Measurements from ENCODE around the gene RPL11.
"Not testable (repeated sequence)": the region's sequence is repeated elsewhere in the genome, so short reads cannot be mapped to it uniquely, and the experiment has no call there.

The RPL11 gene

DNA sequence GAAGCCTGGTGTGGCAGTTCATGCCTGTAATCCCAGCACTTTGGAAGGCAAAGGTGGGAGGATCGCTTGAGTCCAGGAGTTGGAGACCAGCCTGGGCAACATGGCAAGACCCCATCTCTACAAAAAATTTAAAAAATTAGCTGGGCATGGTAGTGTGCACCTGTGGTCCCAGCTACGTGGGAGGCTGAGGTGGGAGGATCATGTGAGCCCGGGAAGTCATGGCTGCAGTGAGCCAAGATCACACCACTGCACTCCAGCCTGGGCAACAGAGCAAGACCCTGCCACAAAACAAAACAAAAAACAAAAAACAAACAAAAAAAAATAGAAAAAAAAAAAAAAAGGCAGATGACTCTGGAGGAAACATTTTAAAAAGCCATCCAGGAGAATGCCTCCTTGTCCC is 3.9 kb upstream of the RPL11 start:
- DNase-seq: not testable (repeated sequence)

DNA sequence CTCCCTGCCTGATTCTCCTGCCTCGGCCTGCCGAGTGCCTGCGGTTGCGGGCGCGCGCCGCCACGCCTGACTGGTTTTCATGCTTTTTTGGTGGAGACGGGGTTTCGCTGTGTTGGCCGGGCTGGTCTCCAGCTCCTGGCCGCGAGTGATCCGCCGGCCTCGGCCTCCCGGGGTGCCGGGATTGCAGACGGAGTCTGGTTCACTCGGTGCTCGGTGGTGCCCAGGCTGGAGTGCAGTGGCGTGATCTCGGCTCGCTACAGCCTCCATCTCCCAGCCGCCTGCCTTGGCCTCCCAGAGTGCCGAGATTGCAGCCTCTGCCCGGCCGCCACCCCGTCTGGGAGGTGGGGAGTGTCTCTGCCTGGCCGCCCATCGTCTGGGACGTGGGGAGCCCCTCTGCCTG is 3.3 kb upstream of the RPL11 start:
- not testable (repeated sequence) for DNase-seq

DNA sequence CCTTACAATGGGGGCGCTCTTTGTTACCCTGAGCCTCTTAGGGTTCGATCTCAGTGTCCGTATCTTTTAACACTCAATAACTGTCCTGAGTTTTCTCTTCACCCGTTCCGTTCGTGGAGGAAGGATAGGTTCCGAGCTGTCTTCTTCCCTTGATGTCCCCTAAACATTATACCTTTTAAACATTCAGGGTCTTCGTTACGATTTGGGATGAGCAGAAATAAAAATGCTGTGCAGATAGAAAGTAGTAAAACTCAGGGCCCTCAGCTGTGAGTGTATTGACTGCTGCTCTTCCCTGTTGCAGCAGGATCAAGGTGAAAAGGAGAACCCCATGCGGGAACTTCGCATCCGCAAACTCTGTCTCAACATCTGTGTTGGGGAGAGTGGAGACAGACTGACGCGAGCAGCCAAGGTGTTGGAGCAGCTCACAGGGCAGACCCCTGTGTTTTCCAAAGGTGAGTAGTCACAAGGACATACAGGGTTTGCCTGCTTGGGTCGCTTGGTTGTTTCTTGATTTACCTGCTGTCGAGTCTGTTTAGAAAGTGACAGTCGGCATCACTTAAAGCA is 784 bp downstream of the RPL11 start:
- no peak for DNase-seq

GRCh38 chr1:23693599-23693998 is 2.0 kb downstream of the RPL11 start:
- no peak for DNase-seq

GRCh38 chr1:23694371-23694770 is 2.8 kb downstream of the RPL11 start:
- no peak for DNase-seq

- no peak for DNase-seq
Measured at GRCh38 chr1:23695667-23696066, 4.1 kb downstream of the RPL11 start.

GRCh38 chr1:23696335-23696989 is 4.9 kb downstream of the RPL11 start:
- DNase-seq: no peak

DNA sequence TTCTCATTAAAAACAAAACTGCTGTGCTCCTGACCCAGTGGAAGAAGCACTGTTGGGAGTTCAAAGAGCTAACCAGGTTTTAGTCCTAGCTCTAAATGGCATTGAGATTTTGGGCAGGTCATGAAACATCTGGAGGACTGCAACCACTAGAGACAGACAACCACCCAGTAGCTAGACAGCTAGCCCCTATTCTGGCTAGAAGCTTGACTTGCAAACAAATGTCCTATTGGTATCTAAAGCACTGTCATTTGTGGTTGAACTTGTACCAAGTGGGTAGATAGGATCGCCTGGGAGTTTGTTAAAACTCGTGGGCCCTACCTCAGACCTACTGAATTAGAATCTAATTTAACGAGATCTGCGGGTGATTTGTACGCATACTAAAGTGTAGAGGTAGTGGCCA is 6.9 kb downstream of the RPL11 start:
- no peak for DNase-seq

DNA sequence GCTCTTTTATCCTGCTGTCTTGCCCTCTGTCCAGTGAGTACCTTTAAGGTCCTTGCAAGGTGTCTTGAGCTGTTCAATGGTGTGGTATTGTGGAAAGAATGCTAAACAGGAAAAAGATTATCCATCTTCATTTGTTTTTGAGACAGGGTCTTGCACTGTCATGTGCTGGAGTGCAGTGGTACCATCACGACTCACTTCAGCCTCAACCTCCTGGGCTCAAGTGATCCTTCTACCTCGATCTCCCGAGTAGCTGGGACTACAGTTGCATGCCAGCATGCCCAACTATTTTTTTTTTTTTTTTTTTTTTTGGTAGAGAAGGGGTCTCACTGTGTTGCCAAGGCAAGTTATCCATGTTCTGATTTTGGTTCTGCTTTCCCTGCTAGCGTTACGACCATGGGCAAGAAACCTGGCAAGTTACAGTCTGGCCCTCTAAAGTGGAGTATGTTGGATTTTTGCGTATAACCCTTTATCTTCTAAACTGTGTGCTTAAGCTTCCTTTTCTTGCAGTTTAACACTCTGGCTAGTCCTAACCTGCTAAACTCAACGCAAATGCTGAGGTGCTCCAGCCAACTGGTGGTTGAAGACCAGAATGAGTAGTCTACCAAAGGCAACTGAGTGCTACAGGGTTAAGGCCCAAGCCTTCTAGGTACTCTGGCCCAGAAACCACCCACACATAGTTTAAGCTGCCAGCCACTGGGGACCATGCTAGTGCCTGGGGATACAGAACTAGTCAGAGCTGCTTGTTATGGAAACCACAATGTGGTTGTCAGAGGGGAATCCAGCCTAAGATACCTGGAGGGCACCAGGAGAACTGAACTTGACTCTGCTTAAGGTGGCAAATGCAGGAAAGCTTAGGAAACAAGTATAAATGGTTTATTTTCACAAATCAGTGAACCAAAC is 7.9 kb downstream of the RPL11 start:
- DNase-seq: no peak

- DNase-seq: no peak
Measured at GRCh38 chr1:23701310-23701709, 9.7 kb downstream of the RPL11 start.

DNA sequence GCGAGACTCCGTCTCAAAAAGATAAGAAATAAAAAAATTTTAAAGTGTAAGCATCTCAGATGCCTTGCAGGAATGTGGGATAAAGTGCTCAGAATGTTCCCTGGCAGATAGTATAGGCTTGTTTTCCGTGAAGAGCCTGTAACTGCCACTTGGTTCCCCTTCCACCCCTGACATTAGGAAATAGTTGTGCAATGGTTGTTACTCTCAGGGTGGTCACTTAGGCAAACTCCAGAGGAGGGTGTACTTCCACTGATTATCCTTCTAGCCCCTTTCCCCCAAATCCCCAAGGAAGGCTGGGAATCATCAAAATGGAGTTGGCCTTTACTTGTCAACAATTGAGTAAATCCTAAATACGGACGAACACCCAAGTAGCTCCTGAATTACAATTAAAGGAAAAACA is 10.4 kb downstream of the RPL11 start:
- DNase-seq: no peak

GRCh38 chr1:23704834-23705495 is 13.4 kb downstream of the RPL11 start:
- no peak for DNase-seq

GRCh38 chr1:23709229-23709628 is 17.6 kb downstream of the RPL11 start:
- DNase-seq: no peak

GRCh38 chr1:23718482-23718881 is 26.9 kb downstream of the RPL11 start:
- no peak for DNase-seq

GRCh38 chr1:23719162-23719820 is 27.7 kb downstream of the RPL11 start:
- DNase-seq: no peak

GRCh38 chr1:23720256-23720995 is 28.8 kb downstream of the RPL11 start:
- DNase-seq: no peak

- DNase-seq: no peak
Measured at GRCh38 chr1:23722652-23723051, 31.0 kb downstream of the RPL11 start.

GRCh38 chr1:23726686-23727085 is 35.1 kb downstream of the RPL11 start:
- DNase-seq: no peak

- DNase-seq: peak; percentile 6
Measured at GRCh38 chr1:23727362-23727811, 35.8 kb downstream of the RPL11 start.

DNA sequence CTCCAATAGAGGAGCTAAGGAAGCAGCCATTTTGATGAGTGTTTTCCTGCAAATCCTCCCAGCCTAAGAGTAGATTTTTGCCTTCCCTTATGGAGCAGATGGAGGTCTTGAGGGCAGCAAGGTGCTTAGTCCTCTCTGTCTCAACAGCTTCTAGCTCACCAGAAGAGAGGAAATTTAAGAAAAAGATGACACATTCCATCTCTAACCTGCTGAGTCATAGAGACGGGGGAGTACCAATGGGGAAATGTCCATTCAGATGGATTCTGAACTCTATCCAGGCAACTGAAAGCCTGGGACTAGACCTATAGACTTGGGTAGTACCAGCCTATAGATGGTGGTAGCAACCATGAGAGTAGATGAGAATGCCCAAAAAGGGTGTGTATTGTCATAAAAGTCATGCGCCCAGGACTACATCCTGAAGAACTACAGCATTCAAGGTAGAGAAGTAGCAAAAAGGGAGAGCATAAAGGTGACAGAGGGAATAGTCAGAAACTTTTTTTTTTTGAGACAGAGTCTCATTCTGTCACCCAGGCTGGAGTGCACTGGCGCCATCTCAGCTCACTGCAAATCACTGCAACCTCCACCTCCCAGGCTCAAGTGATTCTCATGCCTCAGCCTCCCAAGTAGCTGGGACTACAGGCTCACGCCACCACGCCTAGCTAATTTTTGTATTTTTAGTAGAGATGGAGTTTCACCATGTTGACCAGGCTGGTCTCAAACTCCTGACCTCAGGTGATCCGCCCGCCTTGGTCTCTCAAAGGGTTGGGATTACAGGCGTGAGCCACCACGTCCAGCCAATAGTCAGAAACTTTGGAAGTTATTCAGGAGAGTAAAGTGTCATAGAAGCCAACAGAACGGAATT is 41.0 kb downstream of the RPL11 start:
- no peak for DNase-seq

- DNase-seq: not testable (repeated sequence)
Measured at GRCh38 chr1:23733281-23733680, 41.7 kb downstream of the RPL11 start.
